ENCODE measurements around the gene KRT75. TPM values are rescaled to one million over a fixed set of nuclear protein-coding genes. Genes with fewer than 3 reads are reported as not detected.

The KRT75 gene
- total and polyA plus RNA-seq, 8 donors: not detected

- 78 to 85% (median 85%) methylated on average over 8 to 9 of the region's 9 CpGs for WGBS, 5 donors
- no peak for DNase-seq
Measured at GRCh38 chr12:52400906-52401305, 33.3 kb downstream of the KRT75 start.

GRCh38 chr12:52399756-52400155 lies 34.4 kb downstream of the KRT75 start:
- 93 to 97% (median 95%) methylated on average over 16 of the region's 16 CpGs for WGBS, 5 donors
- H3K4me3 ChIP-seq: no peak overlapping the region
- no peaks in the 10 kb centered on the region for H3K9me3 ChIP-seq
- no peaks in the 10 kb centered on the region for H3K36me3 ChIP-seq
- intact Hi-C loops (cut with DNase I; ENCODE audit: low total_unique reads): no loop called here
- peaks cover 0 to 5% (median 0%) of the 10 kb centered on the region in 4 donors for H3K4me1 ChIP-seq
- DNase-seq: no peak
- peaks cover 0 to 12% (median 0%) of the 10 kb centered on the region in 3 donors for H3K27me3 ChIP-seq
- no peak overlapping the region for H3K27ac ChIP-seq
- TF ChIP-seq CTCF (IDR thresholded peaks at IDR 0.05): no peak
- no peak for TF ChIP-seq POLR2AphosphoS5 (IDR thresholded peaks at IDR 0.05)
- TF ChIP-seq EP300 (IDR thresholded peaks at IDR 0.05): no peak
- TF ChIP-seq POLR2A (IDR thresholded peaks at IDR 0.05): no peak

More at GRCh38 chr12:52400906-52401305, 33.3 kb downstream of the KRT75 start:
- intact Hi-C loops (cut with DNase I; ENCODE audit: low total_unique reads): no loop called here
- H3K9me3 ChIP-seq: no peaks in the 10 kb centered on the region
- H3K4me3 ChIP-seq: no peak overlapping the region
- no peak overlapping the region for H3K27ac ChIP-seq
- H3K4me1 ChIP-seq: peaks cover 0 to 2% (median 0%) of the 10 kb centered on the region in 4 donors
- peaks cover 0 to 12% (median 0%) of the 10 kb centered on the region in 3 donors for H3K27me3 ChIP-seq
- TF ChIP-seq POLR2A (IDR thresholded peaks at IDR 0.05): no peak
- no peak for TF ChIP-seq EP300 (IDR thresholded peaks at IDR 0.05)
- TF ChIP-seq CTCF (IDR thresholded peaks at IDR 0.05): no peak
- no peak for TF ChIP-seq POLR2AphosphoS5 (IDR thresholded peaks at IDR 0.05)
- no peaks in the 10 kb centered on the region for H3K36me3 ChIP-seq

- intact Hi-C loops (cut with DNase I; ENCODE audit: low total_unique reads): no loop called here
Measured at GRCh38 chr12:52398176-52398575, 36.0 kb downstream of the KRT75 start.

GRCh38 chr12:52396656-52397055 lies 37.5 kb downstream of the KRT75 start:
- TF ChIP-seq POLR2AphosphoS5 (IDR thresholded peaks at IDR 0.05) (no peak), CTCF (IDR thresholded peaks at IDR 0.05) (no peak), EP300 (IDR thresholded peaks at IDR 0.05) (no peak), POLR2A (IDR thresholded peaks at IDR 0.05) (no peak)
- no peak for DNase-seq
- intact Hi-C loops (cut with DNase I; ENCODE audit: low total_unique reads): no loop called here

More at GRCh38 chr12:52398176-52398575, 36.0 kb downstream of the KRT75 start:
- peaks cover 0 to 13% (median 5%) of the 10 kb centered on the region in 4 donors for H3K4me1 ChIP-seq
- no peak overlapping the region for H3K27ac ChIP-seq
- H3K9me3 ChIP-seq: no peaks in the 10 kb centered on the region
- peaks cover 0 to 12% (median 0%) of the 10 kb centered on the region in 3 donors for H3K27me3 ChIP-seq
- H3K4me3 ChIP-seq: no peak overlapping the region
- TF ChIP-seq POLR2A (IDR thresholded peaks at IDR 0.05) (no peak), EP300 (IDR thresholded peaks at IDR 0.05) (no peak), CTCF (IDR thresholded peaks at IDR 0.05) (no peak), POLR2AphosphoS5 (IDR thresholded peaks at IDR 0.05) (no peak)
- 85 to 97% (median 90%) methylated on average over 1 of the region's 1 CpG for WGBS, 5 donors
- H3K36me3 ChIP-seq: no peaks in the 10 kb centered on the region
- no peak for DNase-seq

More at GRCh38 chr12:52396656-52397055, 37.5 kb downstream of the KRT75 start:
- Histone ChIP-seq H3K36me3 (no peaks in the 10 kb centered on the region), H3K4me3 (no peak overlapping the region), H3K4me1 (peaks cover 2 to 20% (median 6%) of the 10 kb centered on the region in 4 donors), H3K9me3 (no peaks in the 10 kb centered on the region), H3K27ac (no peak overlapping the region), H3K27me3 (peaks cover 0 to 12% (median 0%) of the 10 kb centered on the region in 3 donors)
- 82 to 96% (median 88%) methylated on average over 8 of the region's 8 CpGs for WGBS, 5 donors

Data from stomach (tissue), 9 donors.